Subcutaneous adipose tissue (tissue), 4 donors: ENCODE results near the gene CCDC148. TPM values are rescaled to one million over a fixed set of nuclear protein-coding genes. Genes with fewer than 3 reads are reported as not detected.

Source experiments
- CTCF ChIP-seq: fragments of 450-650 bp; IDR thresholded peaks from one replicate; pipeline ENCODE4 v1.5.1; 2016; ENCODE audit warnings: low read depth, mild to moderate bottlenecking, control low read depth, antibody characterized with exemption, moderate library complexity
- total RNA-seq, 4 donors: library from RNA; depleted of rRNA; stranded (reverse); fragments of >200 nt; gene quantifications; one replicate each; pipeline ENCODE4 v1.1.0, GENCODE V29; 2016

The CCDC148 gene
- total RNA-seq, 4 donors from 2014 or later: 0.51 to 2.0 (median 1.3) TPM

GRCh38 chr2:158346032-158346431 lies 110.5 kb downstream of the CCDC148 start:
- TF ChIP-seq CTCF: no peak

GRCh38 chr2:158339513-158339912 lies 117.0 kb downstream of the CCDC148 start:
- TF ChIP-seq CTCF: no peak

- no peak for TF ChIP-seq CTCF
Measured at GRCh38 chr2:158337018-158337417, 119.5 kb downstream of the CCDC148 start.

- no peak for TF ChIP-seq CTCF
Measured at GRCh38 chr2:158325782-158326340, 130.7 kb downstream of the CCDC148 start.

- no peak for TF ChIP-seq CTCF
Measured at GRCh38 chr2:158325031-158325781, 131.3 kb downstream of the CCDC148 start.

GRCh38 chr2:158323381-158323780 lies 133.2 kb downstream of the CCDC148 start:
- TF ChIP-seq CTCF: no peak

GRCh38 chr2:158321264-158321663 lies 135.3 kb downstream of the CCDC148 start:
- TF ChIP-seq CTCF: no peak
